ENCODE measurements around the gene KLHL2. TPM values are rescaled to one million over a fixed set of nuclear protein-coding genes. Genes with fewer than 3 reads are reported as not detected.

The KLHL2 gene
- total RNA-seq, 1 experiment from 2014 or later: 37.1 TPM

DNA sequence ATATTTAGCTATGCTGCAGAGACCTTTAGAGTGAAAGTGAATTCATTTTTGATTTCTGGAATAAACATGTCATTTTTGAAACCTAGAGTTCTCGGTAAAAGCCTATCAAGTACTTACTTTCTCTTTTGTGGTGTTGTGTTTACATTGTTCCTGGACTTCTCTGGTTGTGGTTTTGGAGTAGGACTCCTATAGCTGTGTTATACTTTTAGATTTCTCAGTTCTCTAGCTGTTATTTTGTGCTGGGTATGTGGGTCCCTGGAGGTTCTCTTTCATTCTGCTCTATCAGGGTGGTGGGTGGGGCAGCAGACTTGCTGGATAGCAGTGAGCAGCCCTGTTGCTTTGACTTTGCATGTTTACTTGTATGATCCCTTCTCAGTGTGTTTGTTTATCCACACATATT is 94.5 kb downstream of the KLHL2 start:
- H3K27ac Mint-ChIP-seq (ENCODE audit: low read depth, unreplicated experiment): peak overlapping the region; percentile 49

DNA sequence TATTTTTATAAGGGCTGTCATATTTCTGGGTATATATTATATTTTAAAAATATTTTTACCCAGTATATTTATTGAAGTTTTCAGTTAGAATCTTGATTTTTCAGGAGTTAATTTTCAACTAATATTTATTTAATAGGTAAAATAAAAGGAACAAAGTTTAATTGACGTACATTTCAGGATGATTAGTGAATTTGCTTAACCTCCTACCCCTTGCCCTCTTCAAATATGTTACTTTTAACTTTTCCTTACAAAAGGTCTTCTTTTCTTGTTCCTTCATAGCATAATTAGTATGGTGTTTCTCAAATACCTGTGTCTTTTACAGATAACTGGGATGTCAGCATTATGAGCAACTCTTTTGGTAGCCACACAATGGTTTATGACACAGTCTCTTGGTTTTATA is 95.3 kb downstream of the KLHL2 start:
- POLR2A ChIA-PET: interaction anchor here (1.2 to 3.2 kb wide), 3 partner anchors 23 to 94 kb away, joined by 3 to 15 read pairs (median 9); partner anchors contain the start of gene MSMO1
- DNase-seq (ENCODE audit: unreplicated experiment): no peak
- Mint-ChIP-seq H3K36me3 (ENCODE audit: insufficient read depth, unreplicated experiment) (peaks cover 37% of the 10 kb centered on the region), H3K9me3 (ENCODE audit: unreplicated experiment) (no peaks in the 10 kb centered on the region), H3K27me3 (ENCODE audit: insufficient read depth, unreplicated experiment) (no peaks in the 10 kb centered on the region), H3K4me1 (ENCODE audit: insufficient read depth, unreplicated experiment) (peaks cover 13% of the 10 kb centered on the region), H3K4me3 (ENCODE audit: unreplicated experiment) (no peak overlapping the region), H3K27ac (ENCODE audit: low read depth, unreplicated experiment) (no peak overlapping the region)
- no TSS peak for BruUV-seq (replicated peaks)
- TF ChIP-seq, protein P1, sequence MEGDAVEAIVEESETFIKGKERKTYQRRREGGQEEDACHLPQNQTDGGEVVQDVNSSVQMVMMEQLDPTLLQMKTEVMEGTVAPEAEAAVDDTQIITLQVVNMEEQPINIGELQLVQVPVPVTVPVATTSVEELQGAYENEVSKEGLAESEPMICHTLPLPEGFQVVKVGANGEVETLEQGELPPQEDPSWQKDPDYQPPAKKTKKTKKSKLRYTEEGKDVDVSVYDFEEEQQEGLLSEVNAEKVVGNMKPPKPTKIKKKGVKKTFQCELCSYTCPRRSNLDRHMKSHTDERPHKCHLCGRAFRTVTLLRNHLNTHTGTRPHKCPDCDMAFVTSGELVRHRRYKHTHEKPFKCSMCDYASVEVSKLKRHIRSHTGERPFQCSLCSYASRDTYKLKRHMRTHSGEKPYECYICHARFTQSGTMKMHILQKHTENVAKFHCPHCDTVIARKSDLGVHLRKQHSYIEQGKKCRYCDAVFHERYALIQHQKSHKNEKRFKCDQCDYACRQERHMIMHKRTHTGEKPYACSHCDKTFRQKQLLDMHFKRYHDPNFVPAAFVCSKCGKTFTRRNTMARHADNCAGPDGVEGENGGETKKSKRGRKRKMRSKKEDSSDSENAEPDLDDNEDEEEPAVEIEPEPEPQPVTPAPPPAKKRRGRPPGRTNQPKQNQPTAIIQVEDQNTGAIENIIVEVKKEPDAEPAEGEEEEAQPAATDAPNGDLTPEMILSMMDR (IDR thresholded peaks at IDR 0.05; ENCODE audit: unreplicated experiment): no peak
- CTCF ChIA-PET: no interaction called here
- intact Hi-C loops (cut with micrococcal nuclease): no loop called here

More for the DNA sequence above, 94.5 kb downstream of the KLHL2 start:
- no peaks in the 10 kb centered on the region for H3K9me3 Mint-ChIP-seq (ENCODE audit: unreplicated experiment)
- no peaks in the 10 kb centered on the region for H3K27me3 Mint-ChIP-seq (ENCODE audit: insufficient read depth, unreplicated experiment)
- TF ChIP-seq, protein P1 (IDR thresholded peaks at IDR 0.05; ENCODE audit: unreplicated experiment): no peak
- ChIA-PET POLR2A (interaction anchor here (0.9 to 3.2 kb wide), 5 partner anchors 8 to 93 kb away, joined by 3 to 15 read pairs (median 3); partner anchors contain the start of gene MSMO1), CTCF (no interaction called here)
- peaks cover 11% of the 10 kb centered on the region for H3K4me1 Mint-ChIP-seq (ENCODE audit: insufficient read depth, unreplicated experiment)
- no TSS peak for BruUV-seq (replicated peaks)
- intact Hi-C loops (cut with micrococcal nuclease): no loop called here
- H3K4me3 Mint-ChIP-seq (ENCODE audit: unreplicated experiment): peak overlapping the region; percentile 67
- DNase-seq (ENCODE audit: unreplicated experiment): no peak
- H3K36me3 Mint-ChIP-seq (ENCODE audit: insufficient read depth, unreplicated experiment): peaks cover 44% of the 10 kb centered on the region

DNA sequence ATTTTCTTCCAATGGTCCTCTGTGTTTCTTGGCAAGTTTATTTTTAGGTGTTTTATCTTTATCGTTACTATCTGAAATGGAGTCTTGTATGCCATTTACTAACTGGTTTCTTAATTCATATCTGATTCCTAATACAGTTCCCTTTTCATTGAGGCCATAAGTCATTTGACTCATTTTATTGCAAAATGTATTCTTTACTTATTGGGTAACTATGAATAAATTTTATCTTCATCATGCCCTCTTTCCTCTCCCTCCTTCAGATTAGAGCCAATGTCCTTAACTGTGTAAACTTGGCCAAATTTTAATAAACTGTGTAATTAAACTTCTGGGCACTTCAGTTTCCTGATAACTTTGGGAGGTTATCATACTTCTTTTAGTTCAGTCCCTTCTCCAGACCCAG is 100.8 kb downstream of the KLHL2 start:
- no TSS peak for BruUV-seq (replicated peaks)
- H3K27me3 Mint-ChIP-seq (ENCODE audit: insufficient read depth, unreplicated experiment): no peaks in the 10 kb centered on the region
- CTCF ChIA-PET: no interaction called here

DNA sequence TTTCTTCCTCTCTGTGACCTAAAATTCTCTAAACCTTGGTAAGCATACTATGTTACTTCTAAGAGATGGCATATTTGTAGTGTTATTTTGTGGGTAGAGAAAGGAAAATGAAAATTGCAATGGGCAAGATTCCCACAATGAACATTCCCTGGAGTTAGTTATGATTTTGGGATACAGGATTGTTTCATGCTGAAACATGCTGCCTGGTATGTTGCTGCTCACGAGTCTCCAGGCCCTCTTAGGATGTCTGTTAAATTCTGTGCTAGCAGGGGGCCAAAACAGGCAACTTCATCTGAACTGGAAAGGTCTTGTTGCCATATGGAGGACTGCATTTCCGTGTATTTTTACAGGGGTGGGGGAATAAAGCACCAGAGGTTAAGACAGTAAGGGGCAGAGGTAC is 101.2 kb downstream of the KLHL2 start:
- ChIA-PET POLR2A (interaction anchor here (0.6 to 9.2 kb wide), 6 partner anchors 17 to 196 kb away, joined by 3 to 112 read pairs (median 3); partner anchors contain the start of genes MSMO1 and TMEM192), CTCF (interaction anchor here (0.6 to 1.8 kb wide), 2 partner anchors 81 to 178 kb away, joined by 4 to 8 read pairs; no protein-coding TSS in a partner anchor)
- Mint-ChIP-seq H3K27ac (ENCODE audit: low read depth, unreplicated experiment) (peak overlapping the region; percentile 54), H3K27me3 (ENCODE audit: insufficient read depth, unreplicated experiment) (no peaks in the 10 kb centered on the region), H3K9me3 (ENCODE audit: unreplicated experiment) (no peaks in the 10 kb centered on the region), H3K4me1 (ENCODE audit: insufficient read depth, unreplicated experiment) (peaks cover 37% of the 10 kb centered on the region), H3K4me3 (ENCODE audit: unreplicated experiment) (no peak overlapping the region), H3K36me3 (ENCODE audit: insufficient read depth, unreplicated experiment) (peaks cover 43% of the 10 kb centered on the region)
- BruUV-seq (replicated peaks): no TSS peak
- TF ChIP-seq, protein P1 (IDR thresholded peaks at IDR 0.05; ENCODE audit: unreplicated experiment): no peak
- intact Hi-C loops (cut with micrococcal nuclease): no loop called here
- DNase-seq (ENCODE audit: unreplicated experiment): no peak

More for the DNA sequence above, 100.8 kb downstream of the KLHL2 start:
- no peaks in the 10 kb centered on the region for H3K9me3 Mint-ChIP-seq (ENCODE audit: unreplicated experiment)
- peak overlapping the region; percentile 54 for H3K27ac Mint-ChIP-seq (ENCODE audit: low read depth, unreplicated experiment)
- TF ChIP-seq, protein P1 (IDR thresholded peaks at IDR 0.05; ENCODE audit: unreplicated experiment): no peak
- POLR2A ChIA-PET: interaction anchor here (0.6 to 9.2 kb wide), 2 partner anchors 17 to 195 kb away, joined by 3 to 112 read pairs; partner anchors contain the start of genes MSMO1 and TMEM192
- DNase-seq (ENCODE audit: unreplicated experiment): peak; percentile 43
- peaks cover 43% of the 10 kb centered on the region for H3K36me3 Mint-ChIP-seq (ENCODE audit: insufficient read depth, unreplicated experiment)
- intact Hi-C loops (cut with micrococcal nuclease): no loop called here
- no peak overlapping the region for H3K4me3 Mint-ChIP-seq (ENCODE audit: unreplicated experiment)
- peaks cover 37% of the 10 kb centered on the region for H3K4me1 Mint-ChIP-seq (ENCODE audit: insufficient read depth, unreplicated experiment)

Measured in MCF 10A (cell line).